ENCODE measurements around the gene MYO9A. TPM values are rescaled to one million over a fixed set of nuclear protein-coding genes. Genes with fewer than 3 reads are reported as not detected.
"Not testable (repeated sequence)": the region's sequence is repeated elsewhere in the genome, so short reads cannot be mapped to it uniquely, and the experiment has no call there.

Gene MYO9A
- total RNA-seq, 1 donor from 2014 or later: 27.5 TPM

DNA sequence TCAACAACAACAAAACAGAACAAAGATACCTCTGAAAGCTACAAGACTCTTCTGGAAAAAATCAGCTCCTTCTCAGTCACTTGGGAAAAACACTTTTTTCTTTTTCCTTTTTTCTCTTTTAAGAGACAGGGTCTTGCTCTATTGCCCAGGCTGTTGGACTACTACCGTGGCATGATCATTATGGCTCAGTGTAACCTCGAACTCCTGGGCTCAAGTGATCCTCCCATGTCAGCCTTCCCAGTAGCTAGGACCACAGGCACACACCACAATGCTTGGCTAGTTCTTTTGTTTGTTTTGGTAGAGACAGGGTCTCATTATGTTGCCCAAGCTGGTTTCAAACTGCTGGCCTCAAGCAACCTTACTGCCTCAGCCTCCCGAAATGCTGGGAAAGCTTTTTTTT, 12.8 kb downstream of the MYO9A start:
- DNase-seq (ENCODE audit: missing footprints) (no peak), ATAC-seq (no peak)
- intact Hi-C loops (cut with DNase I): no loop called here

DNA sequence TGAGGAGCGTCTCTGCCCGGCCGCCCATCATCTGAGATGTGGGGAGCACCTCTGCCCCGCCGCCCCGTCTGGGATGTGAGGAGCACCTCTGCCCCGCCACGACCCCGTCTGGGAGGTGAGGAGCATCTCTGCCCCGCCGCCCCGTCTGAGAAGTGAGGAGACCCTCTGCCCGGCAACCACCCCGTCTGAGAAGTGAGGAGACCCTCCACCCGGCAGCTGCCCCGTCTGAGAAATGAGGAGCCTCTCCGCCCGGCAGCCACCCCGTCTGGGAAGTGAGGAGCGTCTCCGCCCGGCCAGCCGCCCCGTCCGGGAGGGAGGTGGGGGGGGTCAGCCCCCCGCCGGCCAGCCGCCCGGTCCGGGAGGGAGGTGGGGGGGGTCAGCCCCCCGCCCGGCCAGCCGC, 17.4 kb downstream of the MYO9A start:
- ATAC-seq; intact Hi-C loops (cut with DNase I); DNase-seq (ENCODE audit: missing footprints): not testable (repeated sequence)

- intact Hi-C loops (cut with DNase I): no loop called here
- no peak for ATAC-seq
- no peak for DNase-seq (ENCODE audit: missing footprints)
Measured at GRCh38 chr15:72099155-72099554, 18.8 kb downstream of the MYO9A start.

DNA sequence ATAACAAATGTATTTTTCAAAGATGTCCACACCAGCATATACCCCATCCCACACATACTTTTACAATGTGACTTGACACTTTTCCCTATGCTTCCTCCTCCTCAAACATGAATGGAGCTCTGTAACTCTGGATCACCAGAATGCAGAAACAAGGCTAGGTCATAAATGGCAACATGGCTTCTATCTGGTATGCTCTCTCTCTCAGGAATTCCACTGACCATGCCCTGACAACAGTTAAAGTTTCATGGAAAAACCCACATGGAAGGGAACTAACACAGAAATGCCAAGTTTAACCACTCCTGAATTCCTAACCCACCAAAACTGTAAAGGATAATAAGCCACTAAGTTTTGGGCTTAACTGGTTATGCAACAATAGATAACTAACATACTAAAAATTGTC, 19.9 kb downstream of the MYO9A start:
- ATAC-seq (no peak), DNase-seq (ENCODE audit: missing footprints) (no peak)
- intact Hi-C loops (cut with DNase I): no loop called here

DNA sequence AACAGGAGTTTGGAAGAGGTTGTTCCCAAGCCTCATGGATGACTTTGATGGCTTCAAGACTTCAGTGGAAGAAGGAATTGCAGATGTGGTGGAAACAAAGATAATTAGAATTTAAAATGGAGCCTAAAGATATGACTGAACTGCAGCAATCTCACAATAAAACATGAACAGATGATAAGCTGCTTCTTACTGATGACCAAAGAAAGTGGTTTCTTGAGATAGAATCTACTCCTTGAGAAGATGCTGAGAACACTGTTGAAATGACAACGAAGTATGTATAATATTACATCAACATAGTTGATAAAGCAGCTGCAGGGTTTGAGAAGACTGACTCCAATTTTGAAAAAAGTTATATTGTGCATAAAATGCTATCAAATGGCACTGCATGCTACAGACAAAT, 21.2 kb downstream of the MYO9A start:
- no peak for DNase-seq (ENCODE audit: missing footprints)
- no peak for ATAC-seq
- intact Hi-C loops (cut with DNase I): no loop called here

DNA sequence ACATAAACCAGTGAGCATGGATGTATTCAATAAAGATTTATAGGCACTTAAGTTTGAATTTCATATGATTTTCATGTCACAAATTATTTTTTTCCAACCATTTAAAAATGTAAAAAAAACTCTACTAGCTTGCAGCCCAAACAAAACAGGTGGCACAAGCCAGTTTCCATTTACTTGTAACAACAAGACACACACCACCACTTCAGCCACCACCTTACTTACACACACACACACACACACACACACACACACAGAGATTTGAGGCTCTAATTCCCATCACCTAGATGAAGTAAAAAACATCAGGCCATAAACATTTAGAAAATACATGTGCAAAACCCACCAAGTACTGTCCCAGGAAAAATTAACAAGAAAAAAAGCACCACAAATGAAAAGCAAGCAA, 25.3 kb downstream of the MYO9A start:
- intact Hi-C loops (cut with DNase I): no loop called here
- DNase-seq (ENCODE audit: missing footprints): no peak
- ATAC-seq: no peak

DNA sequence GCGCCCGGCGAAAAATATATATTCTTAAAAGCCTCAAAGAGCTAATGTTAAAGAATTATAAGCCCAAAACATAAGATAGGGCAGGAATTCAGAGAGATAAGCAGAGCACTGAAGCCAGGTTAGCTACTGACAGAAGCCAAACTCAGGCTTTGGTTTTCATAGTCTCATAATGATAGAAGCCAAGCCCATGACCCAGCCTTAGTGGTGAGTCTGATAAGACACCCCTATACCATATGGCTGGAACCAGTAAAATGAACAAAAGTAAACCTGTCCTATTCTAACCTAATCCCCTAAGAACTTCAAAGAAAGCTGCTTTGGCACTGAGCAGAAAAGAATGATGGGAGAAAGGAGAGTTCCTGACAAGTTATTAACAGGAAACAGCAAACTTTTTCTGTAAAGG, 25.9 kb downstream of the MYO9A start:
- intact Hi-C loops (cut with DNase I): no loop called here
- no peak for ATAC-seq
- no peak for DNase-seq (ENCODE audit: missing footprints)

- ATAC-seq (peak; percentile 50), DNase-seq (ENCODE audit: missing footprints) (no peak)
- intact Hi-C loops (cut with DNase I): no loop called here
Measured at GRCh38 chr15:72086920-72087648, 30.9 kb downstream of the MYO9A start.

DNA sequence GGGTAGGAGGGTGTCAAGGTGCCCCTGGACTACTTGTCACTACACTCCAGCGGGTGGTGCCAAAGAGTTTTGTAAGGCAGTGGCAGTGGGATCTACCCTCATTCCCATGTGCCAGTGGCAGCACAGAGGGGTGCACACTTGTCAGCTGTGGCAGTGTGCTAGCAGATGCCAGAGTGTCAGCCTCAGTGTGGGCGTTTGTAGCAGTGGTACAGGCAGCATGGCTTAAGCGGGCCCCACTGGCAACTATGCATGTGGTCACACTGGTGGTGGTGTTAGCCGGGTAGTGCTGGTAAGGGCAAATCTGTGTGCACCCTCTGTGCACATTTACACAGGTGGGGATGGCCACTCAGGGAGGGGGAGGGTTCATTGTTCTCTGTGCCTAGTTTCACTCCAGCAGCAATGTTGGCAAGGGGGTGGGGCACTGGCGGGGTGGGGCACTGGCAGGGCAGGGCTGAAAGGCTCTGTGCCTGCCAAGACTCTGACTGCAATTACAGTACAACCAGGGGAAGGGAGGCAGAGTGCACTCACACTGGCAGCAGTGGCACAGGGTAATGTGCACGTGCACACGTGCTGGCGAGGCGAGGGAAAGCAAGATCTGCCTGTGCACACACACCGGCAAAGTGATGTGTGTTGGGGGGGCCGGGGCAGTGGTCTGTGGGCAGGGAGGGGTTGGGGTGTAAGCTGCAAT, 31.8 kb downstream of the MYO9A start:
- ATAC-seq (peak; percentile 57), DNase-seq (ENCODE audit: missing footprints) (no peak)
- intact Hi-C loops (cut with DNase I): no loop called here

DNA sequence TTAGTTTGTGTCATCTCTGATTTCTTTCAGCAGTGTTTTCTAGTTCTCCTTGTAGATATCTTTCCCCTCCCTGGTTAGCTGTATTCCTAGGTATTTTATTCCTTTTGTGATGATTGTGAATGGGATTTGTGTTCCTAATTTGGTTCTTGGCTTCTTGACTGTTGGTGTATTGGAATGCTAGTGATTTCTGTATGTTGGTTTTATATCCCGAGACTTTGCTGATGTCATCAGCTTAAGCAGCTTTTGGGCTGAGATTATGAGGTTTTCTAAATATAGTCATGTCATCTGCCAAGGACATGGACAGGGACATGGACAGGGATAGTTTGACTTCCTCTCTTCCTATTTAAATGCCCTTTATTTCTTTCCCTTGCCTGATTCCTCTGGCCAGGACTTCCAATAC, 35.8 kb downstream of the MYO9A start:
- intact Hi-C loops (cut with DNase I): no loop called here
- ATAC-seq (no peak), DNase-seq (ENCODE audit: missing footprints) (no peak)

DNA sequence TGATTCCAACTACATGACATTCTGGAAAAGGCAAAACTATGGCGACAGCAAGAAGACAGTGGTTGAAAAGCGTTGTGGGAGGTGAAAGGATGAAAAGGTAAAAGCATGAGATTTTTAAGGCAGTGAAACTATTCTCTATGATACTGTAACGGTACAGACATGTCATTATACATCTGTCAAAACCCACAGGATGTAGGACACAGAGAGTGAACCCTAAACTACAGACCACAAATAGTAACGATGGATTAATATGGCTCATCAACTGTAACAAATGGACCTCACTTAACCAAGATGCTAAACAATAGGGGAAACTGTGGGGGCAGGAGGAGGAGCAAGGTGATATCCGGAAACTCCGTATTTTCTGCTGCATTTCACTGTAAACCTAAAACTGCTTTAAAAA, 39.1 kb downstream of the MYO9A start:
- DNase-seq (ENCODE audit: missing footprints) (no peak), ATAC-seq (no peak)
- intact Hi-C loops (cut with DNase I): no loop called here

DNA sequence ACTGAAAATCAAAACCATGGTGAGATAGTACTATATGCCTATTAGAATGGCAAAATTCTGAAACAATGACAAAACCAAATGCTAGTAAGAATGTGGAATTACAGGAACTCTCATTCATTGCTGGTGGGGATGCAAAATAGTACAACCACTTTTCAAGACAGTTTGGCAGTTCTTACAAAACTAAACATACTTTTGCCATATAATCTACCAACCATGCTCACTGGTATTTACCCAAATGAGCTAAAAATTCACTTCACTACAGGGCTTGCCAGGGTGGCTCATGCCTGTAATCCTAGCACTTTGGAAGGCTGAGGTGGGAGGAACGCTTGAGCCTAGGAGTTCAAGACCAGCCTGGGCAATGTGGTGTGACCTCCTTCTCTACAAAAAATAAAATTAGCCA, 40.0 kb downstream of the MYO9A start:
- intact Hi-C loops (cut with DNase I): no loop called here
- ATAC-seq: no peak
- DNase-seq (ENCODE audit: missing footprints): no peak

DNA sequence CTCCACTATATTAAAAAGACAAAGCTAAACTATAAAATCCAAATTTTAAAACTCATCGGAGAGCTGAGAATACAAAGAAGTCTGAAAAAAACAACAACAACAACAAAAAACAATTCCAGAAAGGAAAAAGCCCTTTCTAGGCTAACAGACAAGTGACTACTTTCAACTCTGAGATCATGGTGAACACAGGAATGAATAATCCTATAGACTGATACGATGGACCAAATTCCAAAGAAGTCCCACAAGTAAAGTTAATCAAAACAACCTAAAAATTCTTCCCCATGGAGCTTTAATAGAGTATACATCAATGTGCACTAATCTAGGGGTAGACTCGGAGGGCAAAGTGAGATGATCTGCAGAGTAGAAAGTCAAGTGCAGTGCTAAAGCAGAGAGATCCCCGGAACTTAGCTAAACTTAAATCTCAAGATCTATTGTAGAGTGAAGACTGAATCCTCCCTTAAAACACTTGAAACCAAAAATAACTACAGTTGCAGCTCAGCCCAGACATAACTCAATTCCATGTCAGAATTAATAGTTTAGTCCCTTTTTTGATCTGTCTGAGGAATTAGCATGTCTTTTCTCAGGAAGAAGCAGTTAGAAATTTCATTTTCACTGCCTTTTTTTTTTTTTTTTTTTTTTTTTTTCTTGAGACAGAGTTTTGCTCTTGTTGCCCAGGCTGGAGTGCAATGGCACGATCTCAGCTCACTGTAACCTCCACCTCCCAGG, 43.5 kb downstream of the MYO9A start:
- intact Hi-C loops (cut with DNase I): no loop called here
- DNase-seq (ENCODE audit: missing footprints): no peak
- no peak for ATAC-seq

DNA sequence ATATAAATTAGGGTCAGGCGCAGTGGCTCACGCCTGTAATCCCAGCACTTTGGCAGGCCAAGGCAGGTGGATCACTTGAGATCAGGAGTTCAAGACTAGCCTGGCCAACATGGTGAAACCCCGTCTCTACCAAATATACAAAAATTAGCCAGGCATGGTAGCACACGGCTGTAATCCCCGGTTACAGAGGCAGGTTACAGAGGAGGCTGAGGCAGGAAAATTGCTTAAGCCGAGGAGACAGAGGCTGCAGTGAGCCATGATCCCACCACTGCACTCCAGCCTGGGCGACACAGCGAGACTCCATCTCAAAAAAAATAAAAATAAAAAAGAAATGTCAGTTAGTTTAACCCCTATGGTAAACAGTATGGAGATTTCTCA, 46.5 kb downstream of the MYO9A start:
- intact Hi-C loops (cut with DNase I); DNase-seq (ENCODE audit: missing footprints); ATAC-seq: not testable (repeated sequence)

DNA sequence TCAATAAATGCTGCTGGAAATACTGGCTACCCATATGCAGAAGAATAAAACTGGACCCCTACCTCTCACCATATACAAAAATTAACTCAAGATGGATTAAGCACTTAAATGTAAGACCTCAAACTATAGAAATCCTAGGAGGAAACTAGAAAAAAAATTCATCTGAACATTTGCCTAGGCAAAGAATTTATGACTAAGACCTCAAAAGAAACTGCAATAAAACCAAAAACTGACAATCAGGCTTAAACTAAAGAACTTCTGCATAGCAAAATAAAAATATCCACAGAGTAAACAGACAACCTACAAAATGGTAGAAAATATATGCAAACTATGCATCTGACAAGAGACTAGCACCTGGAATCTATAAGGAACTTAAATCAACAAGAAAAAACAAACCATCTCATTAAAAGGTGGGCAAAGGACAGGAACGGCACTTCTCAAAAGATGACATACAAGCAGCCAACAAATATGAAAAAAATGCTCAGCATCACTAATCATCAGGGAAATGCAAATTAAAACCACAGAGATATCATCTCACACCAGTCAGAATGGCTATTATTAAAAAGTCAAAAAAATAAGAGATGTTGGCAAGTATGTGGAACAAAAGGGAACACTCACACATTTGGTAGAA, 47.0 kb downstream of the MYO9A start:
- intact Hi-C loops (cut with DNase I): no loop called here
- no peak for ATAC-seq

DNA sequence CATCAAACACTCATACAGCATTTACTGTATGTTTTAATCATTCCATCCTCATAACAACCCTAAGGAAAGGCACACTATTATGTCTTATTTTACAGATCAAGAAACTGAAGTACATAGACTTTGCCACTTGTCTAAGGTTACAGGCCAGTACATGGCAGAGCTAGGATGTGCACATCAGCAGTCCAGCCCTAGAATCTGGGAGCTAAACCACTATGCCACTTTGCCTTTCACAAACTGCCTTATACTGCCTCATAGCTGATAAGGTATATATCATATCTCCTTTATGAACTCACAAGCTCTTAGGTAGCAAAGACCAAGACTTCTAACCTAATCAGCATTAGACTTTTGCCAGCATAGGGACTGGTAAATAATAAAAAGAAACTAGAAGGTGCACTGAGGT, 49.1 kb downstream of the MYO9A start:
- intact Hi-C loops (cut with DNase I): no loop called here
- DNase-seq (ENCODE audit: missing footprints) (no peak), ATAC-seq (no peak)

More for the DNA sequence above, 47.0 kb downstream of the MYO9A start:
- no peak for DNase-seq (ENCODE audit: missing footprints)

- intact Hi-C loops (cut with DNase I): no loop called here
- ATAC-seq (no peak), DNase-seq (ENCODE audit: missing footprints) (no peak)
Measured at GRCh38 chr15:72065801-72066200, 52.1 kb downstream of the MYO9A start.

- intact Hi-C loops (cut with DNase I): no loop called here
- ATAC-seq: no peak
Measured at GRCh38 chr15:72063186-72063585, 54.8 kb downstream of the MYO9A start.

GRCh38 chr15:72062319-72062718, 55.6 kb downstream of the MYO9A start:
- ATAC-seq: no peak
- DNase-seq (ENCODE audit: missing footprints): no peak
- intact Hi-C loops (cut with DNase I): no loop called here

More at GRCh38 chr15:72063186-72063585, 54.8 kb downstream of the MYO9A start:
- DNase-seq (ENCODE audit: missing footprints): no peak

Measured in Right ventricle myocardium inferior (tissue), 1 donor.